NCI-H345 treated with DMSO at 0.1 percent for 48 hours (cell line): Measurements from ENCODE around the gene MDFI.
A peak's percentile ranks its signal among the peaks of the same experiment; 100 is the strongest.

Experiments
- DNase-seq: peaks from one replicate; lab custom pipeline; 2025; ENCODE audit not compliant: unreplicated experiment; lab: John Stamatoyannopoulos, UW

Gene MDFI

GRCh38 chr6:41671376-41671775 lies 33.1 kb downstream of the MDFI start:
- DNase-seq, result no peak

GRCh38 chr6:41672016-41672415 lies 33.7 kb downstream of the MDFI start:
- DNase-seq, result no peak

GRCh38 chr6:41672816-41673703 lies 34.8 kb downstream of the MDFI start:
- no peak for DNase-seq

- DNase-seq, result no peak
Measured at GRCh38 chr6:41673704-41674000, 35.4 kb downstream of the MDFI start.

GRCh38 chr6:41674231-41675000 lies 36.1 kb downstream of the MDFI start:
- DNase-seq, result no peak

GRCh38 chr6:41675176-41675775 lies 37.0 kb downstream of the MDFI start:
- no peak for DNase-seq

GRCh38 chr6:41675992-41676391 lies 37.7 kb downstream of the MDFI start:
- DNase-seq, result no peak

GRCh38 chr6:41676431-41676830 lies 38.2 kb downstream of the MDFI start:
- no peak for DNase-seq

GRCh38 chr6:41677124-41677921 lies 39.1 kb downstream of the MDFI start:
- no peak for DNase-seq

- DNase-seq, result no peak
Measured at GRCh38 chr6:41678511-41679084, 40.3 kb downstream of the MDFI start.

- no peak for DNase-seq
Measured at GRCh38 chr6:41679696-41680095, 41.4 kb downstream of the MDFI start.

- DNase-seq, result no peak
Measured at GRCh38 chr6:41680182-41680965, 42.1 kb downstream of the MDFI start.

GRCh38 chr6:41682056-41682477 lies 43.8 kb downstream of the MDFI start:
- DNase-seq, result peak; percentile 86

- no peak for DNase-seq
Measured at GRCh38 chr6:41682497-41683272, 44.4 kb downstream of the MDFI start.

GRCh38 chr6:41683273-41683522 lies 44.9 kb downstream of the MDFI start:
- DNase-seq, result no peak

- DNase-seq, result peak; percentile 45
Measured at GRCh38 chr6:41683523-41684310, 45.4 kb downstream of the MDFI start.

GRCh38 chr6:41684311-41685180 lies 46.3 kb downstream of the MDFI start:
- no peak for DNase-seq
